C4-2B (cell line): Measurements from ENCODE around the gene FAM124B.
"Not testable (repeated sequence)": the region's sequence is repeated elsewhere in the genome, so short reads cannot be mapped to it uniquely, and the experiment has no call there.

Experiments
- H3K27ac ChIP-seq: fragments of 450-650 bp; 2 replicates; pipeline ENCODE4 v1.5.1; 2017
- ZFX ChIP-seq: fragments of 450-650 bp; IDR thresholded peaks from 2 replicates; pipeline ENCODE4 v1.6.1; 2017
- TF ChIP-seq, protein P1 (sequence below): fragments of 450-650 bp; conservative IDR thresholded peaks from 2 replicates; pipeline ENCODE4 v1.5.1; 2017; ENCODE audit warnings: mild to moderate bottlenecking

FAM124B gene

DNA sequence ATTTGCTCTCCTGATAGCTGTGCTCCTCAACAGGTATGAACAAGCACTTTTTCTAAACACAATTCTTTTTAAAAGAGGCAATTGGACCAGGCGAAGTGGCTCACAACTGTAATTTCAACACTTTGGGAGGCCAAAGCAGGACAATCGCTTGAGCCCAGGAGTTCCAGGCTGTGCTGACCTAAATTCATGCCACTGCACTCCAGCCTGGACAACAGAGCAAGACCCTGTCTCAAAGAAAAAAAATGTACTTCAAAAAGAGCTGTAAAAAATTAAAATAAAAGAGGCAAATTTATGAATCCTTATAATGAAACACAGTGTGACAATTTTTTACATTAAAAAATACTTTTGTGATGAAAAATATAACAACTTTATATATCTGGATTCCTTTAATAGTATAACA is 1.8 kb upstream of the FAM124B start:
- no peak overlapping the region for H3K27ac ChIP-seq
- TF ChIP-seq ZFX: no peak
- TF ChIP-seq, protein P1, sequence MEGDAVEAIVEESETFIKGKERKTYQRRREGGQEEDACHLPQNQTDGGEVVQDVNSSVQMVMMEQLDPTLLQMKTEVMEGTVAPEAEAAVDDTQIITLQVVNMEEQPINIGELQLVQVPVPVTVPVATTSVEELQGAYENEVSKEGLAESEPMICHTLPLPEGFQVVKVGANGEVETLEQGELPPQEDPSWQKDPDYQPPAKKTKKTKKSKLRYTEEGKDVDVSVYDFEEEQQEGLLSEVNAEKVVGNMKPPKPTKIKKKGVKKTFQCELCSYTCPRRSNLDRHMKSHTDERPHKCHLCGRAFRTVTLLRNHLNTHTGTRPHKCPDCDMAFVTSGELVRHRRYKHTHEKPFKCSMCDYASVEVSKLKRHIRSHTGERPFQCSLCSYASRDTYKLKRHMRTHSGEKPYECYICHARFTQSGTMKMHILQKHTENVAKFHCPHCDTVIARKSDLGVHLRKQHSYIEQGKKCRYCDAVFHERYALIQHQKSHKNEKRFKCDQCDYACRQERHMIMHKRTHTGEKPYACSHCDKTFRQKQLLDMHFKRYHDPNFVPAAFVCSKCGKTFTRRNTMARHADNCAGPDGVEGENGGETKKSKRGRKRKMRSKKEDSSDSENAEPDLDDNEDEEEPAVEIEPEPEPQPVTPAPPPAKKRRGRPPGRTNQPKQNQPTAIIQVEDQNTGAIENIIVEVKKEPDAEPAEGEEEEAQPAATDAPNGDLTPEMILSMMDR: no peak

GRCh38 chr2:224400886-224401632 is 848 bp downstream of the FAM124B start:
- no peak overlapping the region for H3K27ac ChIP-seq
- TF ChIP-seq ZFX: no peak
- TF ChIP-seq, protein P1: no peak

DNA sequence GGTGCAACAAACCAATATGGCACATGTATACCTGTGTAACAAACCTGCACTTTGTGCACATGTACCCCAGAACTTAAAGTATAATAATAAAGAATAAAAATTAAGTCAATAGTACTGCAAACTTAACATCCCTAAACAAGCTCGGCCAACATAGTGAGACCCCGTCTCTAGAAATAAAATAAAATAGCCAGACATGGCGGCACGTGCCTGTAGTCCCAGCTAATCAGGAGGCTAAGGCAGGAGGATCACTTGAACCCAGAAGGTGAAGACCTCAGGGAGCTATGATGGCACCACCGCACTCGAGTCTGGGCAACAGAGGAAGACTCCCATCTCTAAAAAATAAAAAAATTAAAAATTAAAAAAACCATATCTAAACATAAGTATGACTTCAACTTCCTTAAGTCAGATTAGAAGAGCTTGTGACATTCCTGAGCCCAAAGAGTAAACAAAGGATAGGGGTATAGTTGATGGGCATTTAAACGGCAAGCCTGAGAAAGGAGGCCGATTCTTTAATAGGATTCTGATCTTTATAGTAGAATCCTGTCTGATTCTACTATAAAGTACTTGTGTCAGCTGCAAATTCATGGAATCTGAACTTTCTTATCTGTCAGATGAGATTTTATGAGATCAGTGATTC is 1.6 kb downstream of the FAM124B start:
- no peak overlapping the region for H3K27ac ChIP-seq
- TF ChIP-seq, protein P1: no peak
- no peak for TF ChIP-seq ZFX

- no peak overlapping the region for H3K27ac ChIP-seq
- no peak for TF ChIP-seq ZFX
- TF ChIP-seq, protein P1: no peak
Measured at GRCh38 chr2:224398289-224398688, 3.6 kb downstream of the FAM124B start.

- H3K27ac ChIP-seq: not testable (repeated sequence)
Measured at GRCh38 chr2:224397100-224397499, 4.8 kb downstream of the FAM124B start.

- no peak overlapping the region for H3K27ac ChIP-seq
- TF ChIP-seq, protein P1: no peak
- TF ChIP-seq ZFX: no peak
Measured at GRCh38 chr2:224395620-224396390, 6.1 kb downstream of the FAM124B start.

DNA sequence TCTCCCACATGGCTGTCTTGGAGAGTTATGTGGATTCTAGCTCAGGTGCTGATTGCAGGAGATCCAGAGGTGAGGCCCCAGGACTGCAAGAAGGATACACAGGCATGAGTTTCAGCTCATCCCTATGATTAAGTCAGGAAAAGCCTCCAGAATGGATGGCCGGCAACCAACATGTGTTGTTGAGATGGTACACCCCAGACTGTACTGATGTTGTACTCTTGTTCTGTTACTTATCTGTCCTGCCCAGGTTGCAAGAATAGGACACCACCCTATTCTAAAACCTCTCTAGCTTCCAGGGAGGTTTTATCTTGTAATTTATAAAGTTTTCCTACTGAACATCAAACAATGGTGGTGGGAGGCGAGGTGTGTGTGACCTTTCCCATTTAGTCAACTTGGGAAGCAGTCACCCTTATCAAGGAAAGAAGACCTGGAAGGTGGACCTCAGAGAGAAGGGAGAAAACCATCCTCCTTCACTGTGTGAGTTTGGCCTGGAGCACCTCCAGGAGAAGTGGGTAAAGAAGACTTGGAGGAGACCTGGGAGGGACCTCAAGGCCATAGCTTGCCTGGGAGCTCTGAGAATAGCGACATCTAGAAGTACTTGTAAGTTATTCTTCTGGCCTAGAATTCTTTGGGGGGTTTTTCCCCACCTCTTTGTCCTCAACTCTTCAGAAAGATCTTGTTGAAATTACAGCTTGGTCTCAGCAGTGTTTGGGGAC is 8.6 kb downstream of the FAM124B start:
- TF ChIP-seq, protein P1: no peak
- no peak for TF ChIP-seq ZFX
- H3K27ac ChIP-seq: no peak overlapping the region
